Uterus (tissue), 4 donors: ENCODE results near the gene RPGR. TPM values are rescaled to one million over a fixed set of nuclear protein-coding genes. Genes with fewer than 3 reads are reported as not detected.

ENCODE experiments used
- DNase-seq, 2 donors: peaks; one replicate each; pipeline ENCODE4 v3.0.0-alpha.2; 2019 to 2020
- H3K27ac ChIP-seq, 2 donors: fragments of 200-600 bp; sonication (generic); 1 replicate in 1 of 2; 2 replicates in 1 of 2; pipeline ENCODE4 v1.5.1; 2016 to 2018
- H3K27me3 ChIP-seq, 2 donors: fragments of 200-600 bp; sonication (generic); one replicate each; pipeline ENCODE4 v1.5.1; 2018 to 2019; ENCODE audit warnings: control low read depth in 1 of 2
- H3K36me3 ChIP-seq, 2 donors: fragments of 200-600 bp; sonication (generic); one replicate each; pipeline ENCODE4 v1.5.1; 2019; ENCODE audit warnings: control low read depth in 1 of 2
- H3K4me1 ChIP-seq, 2 donors: fragments of 200-600 bp; sonication (generic); one replicate each; pipeline ENCODE4 v1.5.1; 2018 to 2019; ENCODE audit warnings: control low read depth in 1 of 2
- H3K4me3 ChIP-seq, 2 donors: fragments of 200-600 bp; sonication (generic); 1 replicate in 1 of 2; 2 replicates in 1 of 2; pipeline ENCODE4 v1.5.1; 2018 to 2019; ENCODE audit warnings: mild to moderate bottlenecking in 1 of 2
- H3K9me3 ChIP-seq, 2 donors: fragments of 200-600 bp; sonication (generic); one replicate each; pipeline ENCODE4 v1.5.1; 2019; ENCODE audit warnings: control low read depth in 1 of 2
- CTCF ChIP-seq, 4 experiments: fragments of 200-600 bp in 2 of 4; fragments of 450-650 bp in 2 of 4; sonication (generic) in 2 of 4; IDR thresholded peaks; one replicate each; pipeline ENCODE4 v1.5.1; 2016 to 2019; ENCODE audit warnings: antibody characterized with exemption in 4 of 4, mild to moderate bottlenecking in 2 of 4, moderate library complexity in 1 of 4
- POLR2A ChIP-seq, 2 donors: fragments of 450-650 bp; IDR thresholded peaks; one replicate each; pipeline ENCODE4 v1.6.1; 2016; ENCODE audit warnings: antibody characterized with exemption in 2 of 2, mild to moderate bottlenecking in 1 of 2, moderate library complexity in 1 of 2
- intact Hi-C: fragments of 100-400 bp; cut with DNase I; formaldehyde crosslinking; loops from one replicate; pipeline ENCODE4 v1.15.1; 2023; ENCODE audit warnings: low total_unique reads
- total RNA-seq, 4 donors: library from RNA; depleted of rRNA in 3 of 4; stranded (reverse); fragments of >200 nt in 3 of 4; gene quantifications; one replicate each; pipeline versions ENCODE4 v1.1.0 to v1.2.4, GENCODE V29; 2014 to 2023
- donor health status: DM: yes; HTN: yes; CAD: no.

The RPGR gene
- total RNA-seq, 4 donors from 2014 or later = 27.1 to 133 (median 41.4) TPM

GRCh38 chrX:38371641-38372040 lies 44.3 kb upstream of the RPGR start:
- intact Hi-C loops = no loop called here
- H3K27ac ChIP-seq = no peak overlapping the region
- H3K4me1 ChIP-seq = no peaks in the 10 kb centered on the region
- H3K27me3 ChIP-seq = peaks cover 0 to 2% of the 10 kb centered on the region in 2 donors
- no peaks in the 10 kb centered on the region for H3K36me3 ChIP-seq
- no peaks in the 10 kb centered on the region for H3K9me3 ChIP-seq
- H3K4me3 ChIP-seq = no peak overlapping the region
- no peak for DNase-seq
- TF ChIP-seq CTCF (IDR thresholded peaks at IDR 0.05) = no peak
- TF ChIP-seq POLR2A (IDR thresholded peaks at IDR 0.05) = no peak

GRCh38 chrX:38368774-38369173 lies 41.5 kb upstream of the RPGR start:
- intact Hi-C loops = no loop called here
- peaks cover 0 to 9% of the 10 kb centered on the region in 2 donors for H3K27me3 ChIP-seq
- no peak overlapping the region for H3K27ac ChIP-seq
- H3K9me3 ChIP-seq = no peaks in the 10 kb centered on the region
- no peaks in the 10 kb centered on the region for H3K4me1 ChIP-seq
- no peaks in the 10 kb centered on the region for H3K36me3 ChIP-seq
- no peak for TF ChIP-seq CTCF (IDR thresholded peaks at IDR 0.05)
- no peak for TF ChIP-seq POLR2A (IDR thresholded peaks at IDR 0.05)
- no peak for DNase-seq
- no peak overlapping the region for H3K4me3 ChIP-seq

- no peaks in the 10 kb centered on the region for H3K36me3 ChIP-seq
- H3K4me1 ChIP-seq = no peaks in the 10 kb centered on the region
- no peak overlapping the region for H3K4me3 ChIP-seq
- intact Hi-C loops = no loop called here
- H3K27me3 ChIP-seq = peaks cover 0 to 9% of the 10 kb centered on the region in 2 donors
- no peak for DNase-seq
- H3K9me3 ChIP-seq = no peaks in the 10 kb centered on the region
- H3K27ac ChIP-seq = no peak overlapping the region
- TF ChIP-seq CTCF (IDR thresholded peaks at IDR 0.05) (no peak), POLR2A (IDR thresholded peaks at IDR 0.05) (no peak)
These were observed 38.6 kb upstream of the RPGR start for GRCh38 chrX:38365954-38366353.

GRCh38 chrX:38363046-38363445 lies 35.7 kb upstream of the RPGR start:
- Histone ChIP-seq H3K9me3 (no peaks in the 10 kb centered on the region), H3K36me3 (no peaks in the 10 kb centered on the region), H3K4me1 (no peaks in the 10 kb centered on the region), H3K27me3 (peaks cover 0 to 9% of the 10 kb centered on the region in 2 donors), H3K27ac (no peak overlapping the region), H3K4me3 (no peak overlapping the region)
- intact Hi-C loops = no loop called here
- no peak for DNase-seq
- TF ChIP-seq CTCF (IDR thresholded peaks at IDR 0.05) = no peak
- no peak for TF ChIP-seq POLR2A (IDR thresholded peaks at IDR 0.05)

- H3K27me3 ChIP-seq = no peaks in the 10 kb centered on the region
- TF ChIP-seq POLR2A (IDR thresholded peaks at IDR 0.05) (no peak), CTCF (IDR thresholded peaks at IDR 0.05) (no peak)
- no peak overlapping the region for H3K4me3 ChIP-seq
- intact Hi-C loops = no loop called here
- H3K4me1 ChIP-seq = no peaks in the 10 kb centered on the region
- H3K36me3 ChIP-seq = no peaks in the 10 kb centered on the region
- H3K9me3 ChIP-seq = no peaks in the 10 kb centered on the region
- H3K27ac ChIP-seq = peak overlapping the region in 1 of 2 donors; percentile 54
- DNase-seq = peak in 1 of 2 donors; percentile 18
These were observed 30.7 kb upstream of the RPGR start for GRCh38 chrX:38357747-38358673.
